Esophagus (tissue), 2 donors: Measurements from ENCODE around the gene ABCD1. TPM values are rescaled to one million over a fixed set of nuclear protein-coding genes. Genes with fewer than 3 reads are reported as not detected.
"Not testable (repeated sequence)": the region's sequence is repeated elsewhere in the genome, so short reads cannot be mapped to it uniquely, and the experiment has no call there.

Experiments
- H3K27ac ChIP-seq, 2 donors: one replicate each; pipeline ENCODE4 v1.5.1; 2013; ENCODE audit warnings: low read depth in 2 of 2, mild to moderate bottlenecking in 2 of 2, inconsistent platforms in 1 of 2, low read length in 1 of 2, moderate library complexity in 1 of 2
- H3K27me3 ChIP-seq, 2 donors: one replicate each; pipeline ENCODE4 v1.6.1; 2013; ENCODE audit warnings: low read length in 2 of 2, control low read depth in 1 of 2, mild to moderate bottlenecking in 1 of 2; ENCODE audit not compliant: insufficient read depth in 2 of 2, control insufficient read depth in 1 of 2
- H3K36me3 ChIP-seq, 2 donors: one replicate each; pipeline ENCODE4 v1.6.1; 2013; ENCODE audit warnings: low read length in 1 of 2; ENCODE audit not compliant: control insufficient read depth in 2 of 2, insufficient read depth in 2 of 2
- H3K4me1 ChIP-seq, 2 donors: one replicate each; pipeline ENCODE4 v1.6.1; 2013; ENCODE audit warnings: low read length in 1 of 2; ENCODE audit not compliant: control insufficient read depth in 2 of 2, insufficient read depth in 2 of 2
- H3K4me3 ChIP-seq, 2 donors: one replicate each; pipeline ENCODE4 v1.5.1; 2013; ENCODE audit warnings: low read length in 2 of 2, mild to moderate bottlenecking in 2 of 2, low read depth in 1 of 2, moderate library complexity in 1 of 2
- H3K9me3 ChIP-seq, 2 donors: one replicate each; pipeline ENCODE4 v1.6.1; 2013; ENCODE audit warnings: mild to moderate bottlenecking in 2 of 2, low read depth in 1 of 2, low read length in 1 of 2, moderate library complexity in 1 of 2; ENCODE audit not compliant: control insufficient read depth in 2 of 2, insufficient read depth in 1 of 2
- WGBS, 2 donors: extraction: QIAGEN DNeasy Blood & Tissue Kit; methylation state at CpG; one replicate each; pipeline ENCODE4 v1.1.7; 2013; 5-methylcytosine and 5-hydroxymethylcytosine counted together
- polyA plus RNA-seq, 2 donors: library from polyadenylated mRNA; stranded (reverse); fragments of 200-250 nt; gene quantifications; one replicate each; pipeline ENCODE4 v1.2.3, GENCODE V29; 2013
- donor health status: healthy with polysubstance abuse.
- donor health status: Bipolar disorder and iron deficiency.

Gene ABCD1
- polyA plus RNA-seq, 2 donors, result 1.8 to 2.9 TPM

DNA sequence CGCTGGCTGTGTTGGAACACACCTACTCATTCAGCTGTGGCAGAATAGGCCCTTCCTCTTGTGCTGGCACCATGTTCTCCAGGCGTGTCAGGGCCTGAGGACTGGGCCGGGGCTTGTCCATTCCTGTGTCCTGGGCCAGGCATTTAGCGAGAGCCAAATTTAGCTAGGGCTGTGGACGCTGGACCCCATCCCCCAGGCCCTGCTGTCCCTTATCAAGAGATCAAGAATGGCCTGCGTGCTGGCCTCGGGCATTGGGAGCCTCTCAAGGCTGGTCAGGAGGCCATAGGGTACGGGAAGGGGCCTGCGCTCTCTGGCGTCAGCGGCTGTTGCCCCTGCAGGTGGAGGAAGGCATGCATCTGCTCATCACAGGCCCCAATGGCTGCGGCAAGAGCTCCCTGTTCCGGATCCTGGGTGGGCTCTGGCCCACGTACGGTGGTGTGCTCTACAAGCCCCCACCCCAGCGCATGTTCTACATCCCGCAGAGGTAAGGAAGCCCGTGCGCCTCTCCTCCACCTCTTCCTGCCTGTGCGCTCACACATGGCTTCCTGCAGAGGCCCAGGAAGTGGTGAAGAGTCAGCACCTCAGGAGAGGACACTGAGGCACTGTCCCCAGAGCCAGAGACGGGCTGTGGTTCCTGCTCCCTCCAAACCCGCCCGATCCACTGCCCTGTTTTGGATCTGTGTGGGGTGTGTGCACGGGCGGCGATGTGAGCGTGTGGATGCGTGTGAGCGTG, 15.3 kb downstream of the ABCD1 start:
- no peaks in the 10 kb centered on the region for H3K27me3 ChIP-seq
- no peaks in the 10 kb centered on the region for H3K36me3 ChIP-seq
- H3K4me3 ChIP-seq, result no peak overlapping the region
- peaks cover 0 to 7% of the 10 kb centered on the region in 2 donors for H3K4me1 ChIP-seq
- 81 to 83% methylated on average over 29 of the region's 29 CpGs for WGBS, 2 donors
- H3K27ac ChIP-seq, result no peak overlapping the region
- no peaks in the 10 kb centered on the region for H3K9me3 ChIP-seq

DNA sequence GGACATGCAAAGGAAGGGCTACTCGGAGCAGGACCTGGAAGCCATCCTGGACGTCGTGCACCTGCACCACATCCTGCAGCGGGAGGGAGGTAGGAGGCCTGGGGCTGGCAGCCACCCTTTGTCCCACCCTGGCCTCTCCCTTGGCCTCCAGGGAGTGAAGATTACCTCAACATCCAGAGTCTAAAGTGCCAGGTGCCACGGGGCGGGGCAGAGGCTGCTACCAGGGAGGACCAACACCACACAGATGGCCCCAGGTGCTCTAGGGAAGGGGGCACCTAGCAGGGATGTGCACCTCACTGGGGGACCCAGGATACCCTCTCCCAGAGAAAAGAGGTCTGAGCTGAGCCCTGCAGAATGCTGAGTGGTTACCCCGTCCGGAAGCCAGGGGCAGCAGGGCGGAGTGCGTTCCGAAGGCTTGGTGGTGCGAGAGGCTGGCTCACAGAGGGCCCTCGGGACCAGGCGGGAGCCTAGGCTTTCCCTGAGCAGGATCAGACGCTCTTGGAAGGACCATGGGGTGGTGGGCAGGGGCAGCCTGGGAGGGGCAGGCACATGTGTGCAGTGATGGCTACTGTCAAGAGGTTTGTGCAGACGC, 16.1 kb downstream of the ABCD1 start:
- Histone ChIP-seq H3K4me1 (peaks cover 0 to 7% of the 10 kb centered on the region in 2 donors), H3K27me3 (no peaks in the 10 kb centered on the region), H3K9me3 (no peaks in the 10 kb centered on the region), H3K27ac (no peak overlapping the region), H3K4me3 (no peak overlapping the region), H3K36me3 (no peaks in the 10 kb centered on the region)
- WGBS, 2 donors, result 75 to 84% methylated on average over 16 of the region's 16 CpGs

- Histone ChIP-seq H3K4me1 (peaks cover 0 to 7% of the 10 kb centered on the region in 2 donors), H3K36me3 (no peaks in the 10 kb centered on the region), H3K9me3 (no peaks in the 10 kb centered on the region), H3K27ac (no peak overlapping the region), H3K4me3 (no peak overlapping the region), H3K27me3 (no peaks in the 10 kb centered on the region)
- 84 to 87% methylated on average over 10 to 14 of the region's 14 CpGs for WGBS, 2 donors
Observed at GRCh38 chrX:153741446-153741845, 16.8 kb downstream of the ABCD1 start.

DNA sequence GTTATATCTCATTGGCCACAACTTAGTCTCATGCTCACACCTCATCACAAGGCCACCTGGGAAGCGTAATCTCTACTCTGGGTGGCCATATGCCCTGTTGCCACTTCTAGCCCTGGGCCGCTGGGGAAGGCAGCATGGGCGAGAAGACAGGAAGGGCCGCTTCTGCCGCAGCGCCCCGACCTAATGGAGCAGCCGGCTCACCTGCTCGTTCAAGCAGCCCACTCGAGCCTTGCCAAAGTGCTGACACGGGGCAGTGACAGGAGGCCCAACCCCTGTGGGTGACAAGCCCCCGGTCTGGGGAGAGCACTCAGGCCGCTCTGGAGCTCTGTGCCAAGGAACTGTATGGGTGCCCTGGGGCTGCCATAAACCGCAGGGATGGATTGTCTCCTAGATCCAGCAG, 17.5 kb downstream of the ABCD1 start:
- not testable (repeated sequence) for H3K9me3 ChIP-seq, H3K36me3 ChIP-seq, H3K27me3 ChIP-seq, H3K4me3 ChIP-seq, H3K4me1 ChIP-seq, H3K27ac ChIP-seq
- WGBS, 2 donors, result 90 to 95% methylated on average over 14 of the region's 14 CpGs

DNA sequence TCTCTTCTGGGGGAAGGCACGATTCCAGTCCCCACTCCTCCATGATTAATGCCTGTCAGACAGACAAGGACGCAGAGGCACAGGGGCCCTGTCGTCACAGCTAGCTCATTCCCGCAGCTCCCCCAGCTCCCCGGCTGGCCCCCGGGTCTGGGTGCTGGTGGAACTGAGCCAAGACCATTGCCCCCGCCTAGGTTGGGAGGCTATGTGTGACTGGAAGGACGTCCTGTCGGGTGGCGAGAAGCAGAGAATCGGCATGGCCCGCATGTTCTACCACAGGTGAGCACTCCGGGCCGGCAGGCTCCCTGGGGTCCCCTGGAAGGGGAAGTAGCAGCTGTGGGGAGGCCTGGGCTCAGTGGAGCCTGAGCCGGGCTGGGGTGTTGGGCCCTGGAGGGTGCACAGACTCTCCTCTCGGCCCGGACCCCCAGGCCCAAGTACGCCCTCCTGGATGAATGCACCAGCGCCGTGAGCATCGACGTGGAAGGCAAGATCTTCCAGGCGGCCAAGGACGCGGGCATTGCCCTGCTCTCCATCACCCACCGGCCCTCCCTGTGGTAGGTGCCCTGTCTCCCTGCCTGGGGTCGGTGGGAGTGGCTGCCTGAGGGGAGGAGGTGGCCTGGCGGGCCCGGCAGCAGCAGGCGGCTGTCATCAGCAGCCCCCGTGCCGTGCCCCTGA, 18.3 kb downstream of the ABCD1 start:
- H3K27ac ChIP-seq, result peak overlapping the region in 1 of 2 donors; percentile 14

GRCh38 chrX:153743468-153744209, 19.0 kb downstream of the ABCD1 start:
- not testable (repeated sequence) for H3K36me3 ChIP-seq, H3K4me3 ChIP-seq, H3K4me1 ChIP-seq, H3K9me3 ChIP-seq, H3K27me3 ChIP-seq
- peak overlapping the region in 1 of 2 donors; percentile 14 for H3K27ac ChIP-seq
- 30 to 50% methylated on average over 18 to 30 of the region's 35 CpGs for WGBS, 2 donors

More for the DNA sequence above, 18.3 kb downstream of the ABCD1 start:
- WGBS, 2 donors, result 53 to 65% methylated on average over 18 to 32 of the region's 32 CpGs
- not testable (repeated sequence) for H3K4me3 ChIP-seq, H3K36me3 ChIP-seq, H3K4me1 ChIP-seq, H3K27me3 ChIP-seq, H3K9me3 ChIP-seq

GRCh38 chrX:153744210-153745066, 19.8 kb downstream of the ABCD1 start:
- no peaks in the 10 kb centered on the region for H3K9me3 ChIP-seq
- peak overlapping the region in 1 of 2 donors; percentile 11 for H3K27ac ChIP-seq
- 9 to 24% methylated on average over 31 to 38 of the region's 38 CpGs for WGBS, 2 donors
- H3K27me3 ChIP-seq, result no peaks in the 10 kb centered on the region
- peaks cover 0 to 7% of the 10 kb centered on the region in 2 donors for H3K4me1 ChIP-seq
- no peaks in the 10 kb centered on the region for H3K36me3 ChIP-seq
- no peak overlapping the region for H3K4me3 ChIP-seq

- H3K4me3 ChIP-seq, H3K27me3 ChIP-seq, H3K4me1 ChIP-seq, H3K36me3 ChIP-seq, H3K27ac ChIP-seq, H3K9me3 ChIP-seq: not testable (repeated sequence)
- 35 to 42% methylated on average over 12 of the region's 12 CpGs for WGBS, 2 donors
Observed at GRCh38 chrX:153745067-153745433, 20.4 kb downstream of the ABCD1 start.

DNA sequence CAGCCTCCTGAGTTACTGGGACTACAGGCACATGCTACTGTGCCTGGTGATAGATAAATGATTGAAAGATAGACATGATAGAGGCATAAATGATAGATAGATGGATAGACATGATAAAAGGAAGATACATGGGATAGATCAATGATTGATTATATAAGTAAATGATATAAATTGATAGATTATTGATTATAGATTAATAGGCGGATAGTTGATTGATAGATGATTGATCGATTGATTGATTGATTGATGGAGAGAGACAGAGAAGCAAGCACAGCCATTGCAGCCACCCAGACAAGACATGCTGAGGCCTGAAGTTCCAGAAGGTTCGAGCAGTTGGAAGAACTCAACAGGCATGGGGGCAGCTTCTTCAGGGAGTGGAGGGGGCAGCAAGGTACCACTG, 21.7 kb downstream of the ABCD1 start:
- no peaks in the 10 kb centered on the region for H3K36me3 ChIP-seq
- WGBS, 2 donors, result 76 to 92% methylated on average over 3 of the region's 3 CpGs
- no peak overlapping the region for H3K27ac ChIP-seq
- no peaks in the 10 kb centered on the region for H3K9me3 ChIP-seq
- H3K27me3 ChIP-seq, result no peaks in the 10 kb centered on the region
- H3K4me3 ChIP-seq, result no peak overlapping the region
- peaks cover 0 to 2% of the 10 kb centered on the region in 2 donors for H3K4me1 ChIP-seq
